ENCODE data around the gene DOCK3.

- TF ChIP-seq POLR2AphosphoS5 (IDR thresholded peaks at IDR 0.05; ENCODE audit: insufficient read depth in 1 of 2, low read depth in 1 of 2), result no peak
- no peak for TF ChIP-seq CTCF (IDR thresholded peaks at IDR 0.05)
- no peak for TF ChIP-seq POLR2A (IDR thresholded peaks at IDR 0.05)
These were observed 297.3 kb downstream of the DOCK3 start for GRCh38 chr3:50972029-50972428.

Data from vagina (tissue), 2 donors.